IMR-90 (cell line): ENCODE measurements around the gene UQCRC2.

Source experiments
- BHLHE40 ChIP-seq: fragments of 150-350 bp; IDR thresholded peaks from 2 replicates; pipeline ENCODE4 v1.6.1; 2016; ENCODE audit warnings: mild to moderate bottlenecking, low read depth, low read length
- CEBPB ChIP-seq: IDR thresholded peaks from 2 replicates; pipeline ENCODE4 v1.6.1; 2012; ENCODE audit warnings: low read depth, low read length, improper control_type of control experiment
- CHD1 ChIP-seq: IDR thresholded peaks from 2 replicates; pipeline ENCODE4 v1.6.1; 2012; ENCODE audit warnings: low read depth, low read length, improper control_type of control experiment
- CTCF ChIP-seq: conservative IDR thresholded peaks from 2 replicates; pipeline ENCODE4 v1.5.1; 2012; ENCODE audit warnings: mild to moderate bottlenecking, low read depth, low read length, improper control_type of control experiment
- FOS ChIP-seq: fragments of 150-350 bp; IDR thresholded peaks from 2 replicates; pipeline ENCODE4 v1.6.1; 2016; ENCODE audit warnings: low read depth, low read length
- MAFK ChIP-seq: IDR thresholded peaks from 2 replicates; pipeline ENCODE4 v1.6.1; 2012; ENCODE audit warnings: low read depth, low read length, improper control_type of control experiment
- MAZ ChIP-seq: IDR thresholded peaks from 2 replicates; pipeline ENCODE4 v1.6.1; 2012; ENCODE audit warnings: low read depth, mild to moderate bottlenecking, low read length, improper control_type of control experiment, moderate library complexity, borderline replicate concordance
- MXI1 ChIP-seq: IDR thresholded peaks from 2 replicates; pipeline ENCODE4 v1.6.1; 2012; ENCODE audit warnings: low read depth, mild to moderate bottlenecking, low read length, moderate library complexity, borderline replicate concordance
- POLR2A ChIP-seq: IDR thresholded peaks from 2 replicates; pipeline ENCODE4 v1.6.1; 2012; ENCODE audit warnings: mild to moderate bottlenecking, low read depth, low read length
- RAD21 ChIP-seq: IDR thresholded peaks from 2 replicates; pipeline ENCODE4 v1.6.1; 2012; ENCODE audit warnings: low read length, improper control_type of control experiment
- RCOR1 ChIP-seq: IDR thresholded peaks from 2 replicates; pipeline ENCODE4 v1.6.1; 2012; ENCODE audit warnings: mild to moderate bottlenecking, low read length, improper control_type of control experiment; ENCODE audit not compliant: insufficient replicate concordance
- RFX5 ChIP-seq: IDR thresholded peaks from 2 replicates; pipeline ENCODE4 v1.8.0; 2012; ENCODE audit warnings: low read depth, mild to moderate bottlenecking, low read length, moderate library complexity
- SMC3 ChIP-seq: fragments of 150-350 bp; IDR thresholded peaks from 2 replicates; pipeline ENCODE4 v1.6.1; 2016; ENCODE audit warnings: low read depth, mild to moderate bottlenecking, antibody characterized with exemption, low read length, moderate library complexity

- TF ChIP-seq RAD21: no peak
- no peak for TF ChIP-seq CTCF
- no peak for TF ChIP-seq POLR2A
- no peak for TF ChIP-seq RFX5
- no peak for TF ChIP-seq MXI1
- no peak for TF ChIP-seq BHLHE40
- TF ChIP-seq CEBPB: no peak
- no peak for TF ChIP-seq CHD1
- TF ChIP-seq FOS: no peak
- TF ChIP-seq MAFK: no peak
- no peak for TF ChIP-seq SMC3
- no peak for TF ChIP-seq RCOR1
- TF ChIP-seq MAZ: no peak
These were observed 33.6 kb downstream of the UQCRC2 start for GRCh38 chr16:21986692-21987246.
